Stimulated activated CD8-positive, alpha-beta memory T cell treated with anti-CD3 and anti-CD28 coated beads, Interleukin-7, amount 100 ng/mL, for 4 hours (primary cell): Measurements from ENCODE around the gene ADAMTSL5.
"Not testable (repeated sequence)": the region's sequence is repeated elsewhere in the genome, so short reads cannot be mapped to it uniquely, and the experiment has no call there.

Source experiments
- DNase-seq, 2 donors: peaks; one replicate each; pipeline ENCODE4 v3.0.0-alpha.2; 2020; ENCODE audit warnings: low read depth in 2 of 2

The ADAMTSL5 gene

GRCh38 chr19:1512671-1513498 is at the start of gene ADAMTSL5:
Gene ADAMTSL5, minus strand, starts transcription at chr19:1513019. Its CDS starts 2,076 bp downstream, at chr19:1510943.
- peak; percentile 6 to 64 for DNase-seq

- no peak for DNase-seq
Measured at GRCh38 chr19:1561236-1561842, 48.5 kb upstream of the ADAMTSL5 start.

- DNase-seq, result no peak
Measured at GRCh38 chr19:1560286-1560882, 47.6 kb upstream of the ADAMTSL5 start.

GRCh38 chr19:1558552-1558951 is 45.7 kb upstream of the ADAMTSL5 start:
- no peak for DNase-seq

GRCh38 chr19:1556390-1557070 is 43.7 kb upstream of the ADAMTSL5 start:
- no peak for DNase-seq

- no peak for DNase-seq
Measured at GRCh38 chr19:1555487-1556389, 42.9 kb upstream of the ADAMTSL5 start.

GRCh38 chr19:1554968-1555367 is 42.1 kb upstream of the ADAMTSL5 start:
- DNase-seq, result no peak

- DNase-seq, result no peak
Measured at GRCh38 chr19:1553415-1553814, 40.6 kb upstream of the ADAMTSL5 start.

GRCh38 chr19:1551068-1552040 is 38.5 kb upstream of the ADAMTSL5 start:
- no peak for DNase-seq

- no peak for DNase-seq
Measured at GRCh38 chr19:1549332-1549945, 36.6 kb upstream of the ADAMTSL5 start.

- DNase-seq, result no peak
Measured at GRCh38 chr19:1540365-1540925, 27.6 kb upstream of the ADAMTSL5 start.

GRCh38 chr19:1539749-1540148 is 26.9 kb upstream of the ADAMTSL5 start:
- not testable (repeated sequence) for DNase-seq

GRCh38 chr19:1538978-1539377 is 26.2 kb upstream of the ADAMTSL5 start:
- no peak for DNase-seq

- DNase-seq, result not testable (repeated sequence)
Measured at GRCh38 chr19:1535699-1536098, 22.9 kb upstream of the ADAMTSL5 start.

GRCh38 chr19:1534972-1535371 is 22.2 kb upstream of the ADAMTSL5 start:
- no peak for DNase-seq

GRCh38 chr19:1533510-1534150 is 20.8 kb upstream of the ADAMTSL5 start:
- no peak for DNase-seq

- no peak for DNase-seq
Measured at GRCh38 chr19:1532003-1532402, 19.2 kb upstream of the ADAMTSL5 start.

GRCh38 chr19:1531587-1531986 is 18.8 kb upstream of the ADAMTSL5 start:
- no peak for DNase-seq

- not testable (repeated sequence) for DNase-seq
Measured at GRCh38 chr19:1530856-1531255, 18.0 kb upstream of the ADAMTSL5 start.
